Right hindlimb (tissue), 1 donor: Measurements from ENCODE around the gene MDM4.
"Not testable (repeated sequence)": the region's sequence is repeated elsewhere in the genome, so short reads cannot be mapped to it uniquely, and the experiment has no call there.

ENCODE experiments used
- DNase-seq: peaks from one replicate; pipeline ENCODE4 v3.0.0-alpha.2; 2018

Gene MDM4

DNA sequence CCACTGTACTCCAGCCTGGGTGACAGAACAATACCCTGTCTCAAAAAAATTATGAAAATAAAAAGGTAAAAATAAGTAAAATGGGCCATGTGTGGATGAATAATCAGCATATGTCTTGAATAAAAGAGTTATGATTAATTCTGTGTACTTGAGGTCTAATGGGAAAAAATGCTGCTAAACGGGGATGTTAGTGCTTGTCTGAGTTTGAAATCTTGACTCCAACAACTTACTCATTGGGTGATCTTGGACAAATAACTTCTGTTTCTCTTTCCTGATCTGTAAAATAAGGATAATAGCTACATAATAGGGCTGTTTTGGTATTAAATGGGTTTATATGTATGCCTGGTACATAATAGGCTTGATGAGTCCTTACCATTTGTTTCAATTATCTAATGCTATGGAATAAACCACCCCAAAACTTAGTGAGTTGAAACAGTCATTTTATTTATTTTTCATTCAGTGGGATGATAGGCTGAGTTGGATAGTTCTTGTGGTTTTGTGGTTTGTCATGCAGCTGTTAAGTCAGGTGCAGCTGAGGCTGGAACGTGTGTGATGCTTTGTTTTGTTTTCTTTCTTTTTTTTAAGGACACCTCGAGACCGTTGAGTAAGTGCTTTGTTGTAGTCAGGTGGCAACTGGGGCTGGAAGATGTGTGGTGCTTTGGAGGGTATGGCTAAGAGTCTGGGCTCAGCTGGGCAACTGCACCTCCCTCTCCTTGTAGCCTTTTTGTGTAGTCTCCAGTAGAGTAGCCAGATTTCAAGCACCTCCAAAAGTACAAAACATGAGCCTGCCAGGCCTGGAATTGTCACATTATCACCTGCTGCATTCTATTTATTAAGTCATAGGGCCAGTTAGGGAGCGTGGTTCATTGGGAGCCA, 4.9 kb downstream of the MDM4 start:
- DNase-seq: no peak

DNA sequence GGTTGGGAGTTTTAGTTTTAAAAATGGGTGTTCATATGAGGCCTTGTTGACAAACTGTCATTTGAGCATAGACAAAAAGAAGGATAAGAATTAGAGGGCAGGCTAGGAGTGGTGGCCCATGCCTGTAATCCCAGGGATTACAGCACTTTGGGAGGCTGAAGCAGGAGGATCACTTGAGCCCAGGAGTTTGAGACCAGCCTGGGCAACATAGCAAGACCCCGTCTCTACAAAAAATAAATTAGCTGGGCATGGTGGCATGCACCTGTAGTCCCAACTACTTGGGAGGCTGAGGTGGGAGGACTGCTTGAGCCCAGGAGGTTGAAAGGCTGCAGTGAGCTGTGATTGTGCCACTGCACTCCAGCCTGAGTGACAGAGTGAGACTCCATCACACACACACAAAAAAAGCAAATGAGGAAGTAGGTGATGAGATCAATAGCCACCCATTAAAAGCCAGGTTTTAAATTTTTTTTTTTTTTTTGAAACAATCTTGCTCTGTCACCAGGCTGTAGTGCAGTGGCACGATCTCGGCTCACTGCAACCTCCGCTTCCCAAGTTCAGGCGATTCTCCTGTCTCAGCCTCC, 5.8 kb downstream of the MDM4 start:
- DNase-seq: not testable (repeated sequence)

DNA sequence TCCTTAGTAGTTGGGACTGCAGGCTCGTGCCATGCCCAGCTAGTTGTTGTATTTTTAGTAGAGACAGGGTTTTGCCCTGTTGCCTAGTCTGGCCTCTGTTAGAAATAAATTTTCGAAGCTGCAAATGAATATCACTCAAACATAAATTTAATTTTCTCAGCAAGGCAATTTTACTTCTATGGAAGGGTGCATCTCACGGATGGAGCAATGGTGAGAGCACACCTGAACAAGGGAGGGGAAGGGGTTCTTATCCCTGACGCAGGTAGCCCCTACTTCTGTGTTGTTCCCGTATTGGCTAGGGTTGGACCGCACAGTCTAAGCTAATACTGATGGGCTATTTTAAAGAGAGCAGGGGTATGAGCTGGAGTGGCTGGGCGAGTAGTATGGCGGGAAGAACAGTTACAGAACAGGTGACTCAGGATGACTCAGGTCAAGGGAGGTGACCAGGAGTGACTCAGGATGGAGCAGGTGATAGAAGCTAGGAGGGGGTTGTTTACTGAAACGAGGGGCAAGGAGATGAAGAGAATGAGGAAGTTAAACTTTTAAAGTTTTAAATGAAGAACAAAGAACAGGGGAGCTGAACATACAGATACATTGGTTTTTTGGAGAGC, 7.5 kb downstream of the MDM4 start:
- DNase-seq: no peak

DNA sequence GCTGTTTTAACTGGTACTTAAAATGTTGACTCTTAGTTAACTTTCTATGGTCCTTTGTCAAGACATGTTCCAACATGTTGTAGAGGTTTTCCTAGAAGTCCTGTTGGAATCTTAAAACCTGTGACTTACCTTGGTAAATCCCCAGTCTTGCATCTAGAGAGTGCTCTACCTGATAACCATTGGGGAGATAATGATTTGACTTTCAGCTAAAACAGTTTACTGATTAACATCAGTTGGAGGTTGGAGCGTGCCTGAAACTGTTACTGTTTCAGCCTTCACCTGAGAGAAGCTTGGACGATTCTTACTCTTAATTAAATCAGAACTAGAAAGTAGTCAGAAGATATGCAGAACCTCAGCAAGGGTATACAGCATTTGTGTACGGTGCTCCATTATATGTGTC, 8.8 kb downstream of the MDM4 start:
- no peak for DNase-seq

DNA sequence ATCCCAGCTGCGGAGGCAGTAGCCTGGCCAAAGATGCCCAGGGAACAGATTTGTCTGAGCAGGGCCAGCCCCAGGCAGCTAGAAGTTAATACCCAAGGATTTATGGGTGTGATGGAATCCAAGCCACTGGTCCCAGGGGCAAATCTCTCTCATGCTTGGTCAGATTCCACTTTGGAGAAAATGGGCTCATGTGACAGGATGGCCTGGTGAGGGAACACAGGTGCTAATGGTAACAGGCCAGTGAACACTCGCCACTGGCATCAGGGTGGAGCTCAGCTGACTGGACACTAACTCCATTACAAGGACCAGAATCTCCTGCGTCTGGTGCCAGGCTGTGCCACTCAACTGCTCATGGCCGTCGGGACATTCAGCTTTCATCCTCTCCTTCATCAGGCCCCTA, 12.0 kb downstream of the MDM4 start:
- no peak for DNase-seq

GRCh38 chr1:204528677-204529076, 12.5 kb downstream of the MDM4 start:
- DNase-seq: no peak

- DNase-seq: no peak
Measured at GRCh38 chr1:204529371-204529895, 13.2 kb downstream of the MDM4 start.

DNA sequence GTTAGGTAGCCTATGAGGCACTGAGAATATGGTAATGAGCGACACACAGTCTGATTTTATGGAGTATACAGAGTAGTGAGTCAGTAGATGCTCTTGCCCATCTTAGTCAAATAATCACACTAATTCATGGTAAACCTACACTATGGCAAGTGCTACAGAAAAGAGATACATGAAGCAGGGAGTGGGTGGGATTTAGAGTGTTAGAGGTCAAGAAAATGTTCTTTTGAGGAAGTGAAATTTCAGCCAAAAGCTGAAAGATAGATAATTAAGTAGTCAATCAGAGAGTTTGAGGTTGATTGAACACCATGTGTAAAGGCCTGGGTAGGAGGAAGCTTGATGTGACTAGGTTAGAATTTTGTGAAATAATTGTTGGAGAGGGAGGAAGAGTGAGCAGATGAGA, 14.7 kb downstream of the MDM4 start:
- no peak for DNase-seq

DNA sequence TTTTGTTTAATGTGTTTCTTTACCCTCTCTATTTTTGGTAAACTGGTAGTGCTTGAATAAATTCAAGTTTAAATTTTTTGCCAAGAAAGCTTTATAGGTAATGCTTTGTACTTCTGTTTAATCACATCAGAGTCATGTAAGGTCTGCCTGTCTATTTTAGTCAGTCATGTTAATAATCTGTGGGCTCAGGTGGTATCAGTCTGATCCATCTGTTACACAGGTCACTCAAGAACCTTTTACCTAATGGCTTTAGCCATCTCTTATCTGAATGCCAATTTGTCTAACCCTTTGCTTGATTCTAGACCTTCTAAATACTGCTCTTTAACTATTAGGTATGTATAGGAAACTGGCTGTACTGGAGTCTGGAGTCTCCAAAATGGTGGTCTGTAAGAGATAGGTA, 16.6 kb downstream of the MDM4 start:
- no peak for DNase-seq

GRCh38 chr1:204541626-204542025, 25.4 kb downstream of the MDM4 start:
- no peak for DNase-seq

- no peak for DNase-seq
Measured at GRCh38 chr1:204544321-204544720, 28.1 kb downstream of the MDM4 start.

GRCh38 chr1:204545202-204545601, 29.0 kb downstream of the MDM4 start:
- no peak for DNase-seq

DNA sequence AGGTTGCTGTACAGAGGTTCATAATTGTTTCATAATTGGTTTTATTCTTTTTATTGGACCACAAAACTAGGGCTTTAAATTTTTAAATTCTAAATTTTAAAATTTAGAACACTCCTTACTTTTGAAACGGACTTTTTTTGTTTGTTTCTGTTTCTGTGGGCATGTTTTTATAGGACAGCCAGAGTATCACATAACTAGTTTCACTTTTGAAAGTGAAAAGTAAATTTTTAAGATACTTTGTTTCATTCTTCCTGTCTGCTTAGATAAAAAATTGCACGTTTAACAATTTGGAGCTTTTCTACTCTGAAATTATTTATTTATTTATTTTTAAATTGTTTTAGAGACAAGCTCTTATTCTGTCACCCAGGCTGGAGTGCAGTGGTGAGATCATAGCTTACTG, 29.7 kb downstream of the MDM4 start:
- DNase-seq: no peak

- no peak for DNase-seq
Measured at GRCh38 chr1:204548265-204548664, 32.1 kb downstream of the MDM4 start.

- DNase-seq: no peak
Measured at GRCh38 chr1:204549313-204549712, 33.1 kb downstream of the MDM4 start.

DNA sequence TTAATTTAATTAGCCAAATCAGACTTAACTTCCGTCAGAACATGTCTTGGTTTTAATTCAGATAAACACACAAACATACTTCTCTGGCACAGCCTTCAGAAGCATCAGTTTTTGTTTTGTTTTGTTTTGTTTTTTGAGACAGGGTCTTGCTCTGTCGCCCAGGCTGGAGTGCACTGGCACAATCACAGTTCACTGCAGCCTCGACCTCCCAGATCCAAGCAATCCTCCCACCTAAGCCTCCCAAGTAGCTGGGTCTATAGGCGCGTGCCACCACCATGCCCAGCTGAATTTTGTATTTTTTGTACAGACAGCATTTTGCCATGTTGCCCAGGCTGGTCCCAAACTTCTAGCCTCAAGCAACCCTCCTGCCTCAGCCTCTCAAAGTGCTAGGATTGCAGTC, 34.7 kb downstream of the MDM4 start:
- DNase-seq: no peak

DNA sequence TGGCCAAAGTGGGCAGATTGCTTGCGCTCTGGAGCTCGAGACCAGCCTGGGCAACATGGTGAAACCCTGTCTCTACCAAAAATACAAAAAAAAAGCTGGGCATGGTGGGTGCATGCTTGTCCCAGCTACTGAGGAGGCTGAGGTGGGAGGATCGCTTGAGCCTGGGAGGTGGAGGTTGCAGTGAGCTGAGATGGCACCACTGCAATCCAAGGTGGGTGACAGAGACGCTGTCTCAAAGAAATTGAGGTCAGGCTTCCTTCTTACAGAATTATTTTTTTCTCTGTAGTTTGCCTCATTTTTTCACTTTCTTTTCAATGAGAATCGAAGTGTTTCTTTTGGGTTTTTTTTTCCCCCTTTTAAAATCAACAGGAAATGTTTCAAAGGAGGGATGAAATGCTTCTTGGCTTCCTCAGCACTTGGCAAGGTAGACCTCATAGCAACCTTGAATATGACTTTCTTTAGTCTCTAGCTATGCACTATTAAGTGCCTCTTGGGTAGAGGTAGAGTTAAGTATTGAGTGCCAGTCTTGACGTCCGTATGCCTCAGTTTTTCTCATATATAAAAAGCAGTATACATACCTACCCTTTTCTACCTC, 40.3 kb downstream of the MDM4 start:
- no peak for DNase-seq

DNA sequence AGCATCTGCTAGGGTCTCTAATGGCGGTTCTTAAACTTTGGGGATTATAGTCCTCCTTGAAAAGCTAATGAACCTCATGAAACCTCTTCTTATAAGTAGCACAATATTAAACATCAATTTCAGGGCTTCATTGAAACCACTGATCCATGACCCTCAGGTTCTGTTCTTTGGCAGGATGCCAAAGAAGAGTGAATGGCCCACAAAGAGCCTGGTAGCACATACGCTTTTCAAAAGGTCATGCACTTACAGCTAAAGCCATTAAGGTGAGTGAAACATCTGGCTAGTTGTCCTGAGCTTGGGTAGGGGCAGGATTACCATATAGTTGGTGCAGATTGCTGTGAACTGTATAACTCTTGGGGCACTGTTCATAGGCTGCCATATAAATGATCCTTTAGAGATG, 42.3 kb downstream of the MDM4 start:
- DNase-seq: no peak

GRCh38 chr1:204560002-204560401, 43.8 kb downstream of the MDM4 start:
- not testable (repeated sequence) for DNase-seq

DNA sequence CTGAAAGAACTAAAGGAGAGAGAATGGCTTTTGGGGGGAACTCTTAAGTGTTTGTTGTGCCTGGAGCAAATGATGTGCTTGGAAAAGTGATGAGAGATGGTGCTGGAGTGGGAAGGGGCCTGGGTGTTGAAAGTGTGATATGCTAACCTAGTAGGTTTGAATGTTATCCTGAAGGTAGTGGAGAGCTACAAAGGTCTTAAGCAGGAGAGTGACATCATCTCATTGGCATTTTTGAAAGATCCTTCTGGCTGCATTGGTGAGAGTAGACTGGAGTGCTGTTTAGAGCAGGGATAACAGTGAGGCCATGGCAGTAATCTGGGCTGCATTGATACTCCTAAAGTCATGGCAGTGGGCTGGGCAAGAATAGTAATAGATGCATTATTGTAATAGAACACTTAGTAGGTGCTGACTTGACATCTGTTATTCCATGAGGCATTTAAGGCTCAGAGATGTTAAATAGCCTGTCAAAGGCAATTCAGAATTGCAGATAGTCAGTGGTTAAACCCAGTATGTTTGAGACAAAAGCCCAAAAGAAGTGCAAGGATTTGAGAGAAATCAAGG, 44.5 kb downstream of the MDM4 start:
- no peak for DNase-seq

GRCh38 chr1:204562075-204562990, 46.1 kb downstream of the MDM4 start:
- DNase-seq: no peak

DNA sequence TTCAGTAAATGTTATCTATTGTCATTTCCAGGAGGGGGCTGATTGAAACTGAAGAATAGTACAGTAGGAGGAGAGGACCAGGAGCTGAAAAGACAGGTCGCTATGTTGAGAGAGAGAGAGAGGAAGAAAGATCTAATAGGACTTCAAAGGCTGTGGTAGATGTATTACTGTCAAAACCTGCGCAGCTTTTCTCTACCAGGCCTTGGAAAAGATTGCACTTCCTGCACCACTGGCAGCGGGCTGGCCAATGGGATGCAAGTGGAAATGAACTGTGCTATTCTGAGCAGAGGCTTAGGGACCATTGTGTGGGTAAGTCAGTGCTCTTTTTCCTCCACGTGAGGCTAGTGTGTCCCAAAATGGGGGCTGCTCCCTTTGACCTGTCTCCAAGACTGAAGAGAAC, 47.1 kb downstream of the MDM4 start:
- DNase-seq: no peak
